GM19099 (cell line): ENCODE results near the gene HOXC9.

ENCODE experiments used
- POLR2A ChIP-seq: IDR thresholded peaks from 3 replicates; pipeline ENCODE4 v1.6.1; 2011; ENCODE audit warnings: low read depth; ENCODE audit not compliant: insufficient read length; ENCODE audit errors: extremely low read depth

The HOXC9 gene

GRCh38 chr12:53977596-53978445 lies 22.1 kb upstream of the HOXC9 start:
- no peak for TF ChIP-seq POLR2A

- no peak for TF ChIP-seq POLR2A
Measured at GRCh38 chr12:53978477-53979356, 21.2 kb upstream of the HOXC9 start.

- TF ChIP-seq POLR2A, result no peak
Measured at GRCh38 chr12:53980104-53980801, 19.7 kb upstream of the HOXC9 start.

- no peak for TF ChIP-seq POLR2A
Measured at GRCh38 chr12:53980802-53981496, 19.0 kb upstream of the HOXC9 start.

GRCh38 chr12:53981634-53982565 lies 18.1 kb upstream of the HOXC9 start:
- no peak for TF ChIP-seq POLR2A

GRCh38 chr12:53982648-53983567 lies 17.1 kb upstream of the HOXC9 start:
- TF ChIP-seq POLR2A, result no peak

GRCh38 chr12:53983568-53983949 lies 16.4 kb upstream of the HOXC9 start:
- no peak for TF ChIP-seq POLR2A

- TF ChIP-seq POLR2A, result no peak
Measured at GRCh38 chr12:53983950-53984572, 15.9 kb upstream of the HOXC9 start.

GRCh38 chr12:53984901-53985691 lies 14.9 kb upstream of the HOXC9 start, which contains the start of gene HOXC10:
HOXC10 (plus strand) TSS chr12:53985146; CDS start chr12:53985260, 114 bp downstream.
- TF ChIP-seq POLR2A, result no peak

GRCh38 chr12:53985692-53985993 lies 14.3 kb upstream of the HOXC9 start:
- no peak for TF ChIP-seq POLR2A

- TF ChIP-seq POLR2A, result no peak
Measured at GRCh38 chr12:53985994-53986685, 13.8 kb upstream of the HOXC9 start.
